ENCODE data around the gene GATC. TPM values are rescaled to one million over a fixed set of nuclear protein-coding genes. Genes with fewer than 3 reads are reported as not detected.

The GATC gene
- total RNA-seq, 2 experiments from 2014 or later: 35.8 to 37.6 TPM

DNA sequence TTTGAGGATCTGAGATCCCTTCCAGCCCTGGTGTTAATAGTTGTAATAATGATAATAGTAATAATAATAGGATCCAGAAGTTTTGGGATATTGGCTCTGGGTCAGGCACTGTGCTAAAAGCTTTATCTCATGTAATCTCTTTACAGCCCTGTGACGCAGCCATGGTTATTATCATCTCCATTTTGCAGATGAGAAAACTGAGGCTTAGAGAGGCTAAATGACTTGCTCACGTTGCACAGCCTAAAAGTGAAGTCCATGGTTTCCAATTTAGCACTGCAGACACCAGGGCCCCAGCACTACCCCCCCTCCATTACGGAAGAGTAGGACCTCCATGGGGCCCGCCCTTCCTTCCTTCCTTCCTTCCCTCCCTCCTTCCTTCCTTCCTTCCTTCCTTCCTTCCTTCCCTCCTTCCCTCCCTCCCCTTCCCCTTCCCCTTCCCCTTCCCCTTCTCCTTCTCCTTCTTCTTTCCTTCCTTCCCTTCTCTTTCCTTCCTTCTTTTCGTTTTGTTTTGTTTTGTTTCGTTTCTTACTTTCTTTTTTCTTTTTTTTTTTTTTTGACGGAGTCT is 23.3 kb upstream of the GATC start:
- BruUV-seq (replicated peaks): no TSS peak
- no peaks in the 10 kb centered on the region for H3K9me2 ChIP-seq (ENCODE audit: insufficient read depth, low read length)
- no peak for DNase-seq (ENCODE audit: low spot score)
- no peak overlapping the region for H3K4me3 ChIP-seq (ENCODE audit: low read depth, low read length, poor library complexity, severe bottlenecking)
- no peak for TF ChIP-seq CTCF (conservative IDR thresholded peaks at IDR 0.05; ENCODE audit: low read length)
- TF ChIP-seq EZH2phosphoT487 (IDR thresholded peaks at IDR 0.05; ENCODE audit: borderline replicate concordance, low read depth, low read length): no peak
- H2AFZ ChIP-seq (ENCODE audit: low read length): no peak overlapping the region
- ChIA-PET POLR2A (interaction anchor here (0.7 kb wide), 1 partner anchor 313 kb away, joined by 4 read pairs; no protein-coding TSS in a partner anchor), CTCF (ENCODE audit: unreplicated experiment) (no interaction called here)
- no peak overlapping the region for H3K27ac ChIP-seq (ENCODE audit: low read depth, low read length, poor library complexity, severe bottlenecking)
- no peaks in the 10 kb centered on the region for H4K20me1 ChIP-seq (ENCODE audit: insufficient read depth, low read length)
- intact Hi-C loops (cut with micrococcal nuclease; ENCODE audit: unreplicated experiment): no loop called here
- no peaks in the 10 kb centered on the region for H3K9me3 ChIP-seq (ENCODE audit: low read length)
- no peak overlapping the region for H3K4me2 ChIP-seq (ENCODE audit: low read length)
- no peaks in the 10 kb centered on the region for H3K4me1 ChIP-seq (ENCODE audit: insufficient read depth, low read length, poor library complexity, severe bottlenecking)
- no peaks in the 10 kb centered on the region for H3K79me2 ChIP-seq (ENCODE audit: insufficient read depth, low read depth, low read length)
- H3K36me3 ChIP-seq (ENCODE audit: insufficient read depth, low read length): no peaks in the 10 kb centered on the region

DNA sequence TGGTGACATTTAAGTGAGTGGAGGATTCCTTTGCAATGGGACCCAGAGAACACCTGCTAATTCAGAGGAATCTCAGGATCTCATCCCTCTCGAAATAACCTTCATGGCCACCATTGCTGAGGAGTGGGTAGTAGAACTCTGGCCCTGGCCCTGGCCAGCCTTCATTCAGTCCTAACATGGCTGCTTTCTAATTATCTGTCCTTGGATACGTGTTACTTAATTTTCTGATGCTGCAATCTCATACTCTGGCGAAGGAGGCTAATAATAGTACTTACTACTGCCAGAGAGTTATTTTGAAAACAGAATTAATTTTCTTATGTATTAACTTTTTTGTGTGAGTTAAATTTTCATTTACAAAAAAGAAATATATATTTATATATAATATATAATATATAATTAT is 20.4 kb upstream of the GATC start:
- ChIA-PET CTCF (ENCODE audit: unreplicated experiment) (no interaction called here), POLR2A (no interaction called here)
- Histone ChIP-seq H3K27ac (ENCODE audit: low read depth, low read length, poor library complexity, severe bottlenecking) (no peak overlapping the region), H3K4me1 (ENCODE audit: insufficient read depth, low read length, poor library complexity, severe bottlenecking) (no peaks in the 10 kb centered on the region), H3K36me3 (ENCODE audit: insufficient read depth, low read length) (no peaks in the 10 kb centered on the region), H2AFZ (ENCODE audit: low read length) (no peak overlapping the region), H3K4me2 (ENCODE audit: low read length) (no peak overlapping the region), H3K4me3 (ENCODE audit: low read depth, low read length, poor library complexity, severe bottlenecking) (no peak overlapping the region), H3K9me3 (ENCODE audit: low read length) (no peaks in the 10 kb centered on the region; the same call in 1 of the 2 replicates), H3K79me2 (ENCODE audit: insufficient read depth, low read depth, low read length) (no peaks in the 10 kb centered on the region), H3K9me2 (ENCODE audit: insufficient read depth, low read length) (no peaks in the 10 kb centered on the region), H4K20me1 (ENCODE audit: insufficient read depth, low read length) (no peaks in the 10 kb centered on the region)
- intact Hi-C loops (cut with micrococcal nuclease; ENCODE audit: unreplicated experiment): no loop called here
- no TSS peak for BruUV-seq (replicated peaks)
- no peak for DNase-seq (ENCODE audit: low spot score)
- TF ChIP-seq EZH2phosphoT487 (IDR thresholded peaks at IDR 0.05; ENCODE audit: borderline replicate concordance, low read depth, low read length) (no peak), CTCF (conservative IDR thresholded peaks at IDR 0.05; ENCODE audit: low read length) (no peak)

DNA sequence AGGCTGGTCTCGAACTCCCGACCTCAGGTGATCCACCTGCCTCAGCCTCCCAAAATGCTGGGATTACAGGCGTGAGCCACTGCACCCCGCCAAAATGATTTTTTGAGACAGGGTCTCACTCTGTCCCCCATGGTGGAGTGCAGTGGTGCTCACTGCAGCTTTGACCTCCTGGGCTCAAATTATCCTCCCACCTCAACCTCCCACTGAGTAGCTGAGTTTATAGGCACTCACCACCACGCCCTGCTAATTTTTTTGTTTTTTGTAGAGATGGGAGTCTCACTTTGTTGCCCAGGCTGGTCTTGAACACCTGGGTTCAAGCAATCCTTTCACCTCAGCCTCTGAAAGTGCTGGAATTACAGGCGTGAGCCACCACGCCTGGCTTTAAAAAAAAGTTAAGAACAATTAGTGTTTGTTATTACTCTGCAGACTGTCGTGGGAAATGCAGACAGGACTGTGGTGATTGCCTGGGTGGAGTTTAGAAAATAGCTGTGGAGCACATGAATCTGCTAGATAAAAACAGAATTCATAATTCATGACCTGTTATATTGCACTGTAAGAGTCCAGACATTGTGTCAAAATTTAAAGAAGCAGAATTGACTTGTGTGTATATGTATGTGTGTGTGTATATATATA is 17.5 kb upstream of the GATC start:
- Histone ChIP-seq H3K4me1 (ENCODE audit: insufficient read depth, low read length, poor library complexity, severe bottlenecking) (peaks cover 6% of the 10 kb centered on the region), H3K9me3 (ENCODE audit: low read length) (peaks cover 5% of the 10 kb centered on the region; the same call in 1 of the 2 replicates), H4K20me1 (ENCODE audit: insufficient read depth, low read length) (no peaks in the 10 kb centered on the region), H3K9me2 (ENCODE audit: insufficient read depth, low read length) (no peaks in the 10 kb centered on the region), H2AFZ (ENCODE audit: low read length) (no peak overlapping the region), H3K79me2 (ENCODE audit: insufficient read depth, low read depth, low read length) (no peaks in the 10 kb centered on the region), H3K4me2 (ENCODE audit: low read length) (no peak overlapping the region), H3K27ac (ENCODE audit: low read depth, low read length, poor library complexity, severe bottlenecking) (no peak overlapping the region), H3K4me3 (ENCODE audit: low read depth, low read length, poor library complexity, severe bottlenecking) (no peak overlapping the region), H3K36me3 (ENCODE audit: insufficient read depth, low read length) (no peaks in the 10 kb centered on the region)
- intact Hi-C loops (cut with micrococcal nuclease; ENCODE audit: unreplicated experiment): no loop called here
- TF ChIP-seq EZH2phosphoT487 (IDR thresholded peaks at IDR 0.05; ENCODE audit: borderline replicate concordance, low read depth, low read length) (no peak), CTCF (conservative IDR thresholded peaks at IDR 0.05; ENCODE audit: low read length) (no peak)
- ChIA-PET POLR2A (interaction anchor here (0.7 kb wide), 1 partner anchor 34 kb away, joined by 3 read pairs; no protein-coding TSS in a partner anchor), CTCF (ENCODE audit: unreplicated experiment) (no interaction called here)
- no TSS peak for BruUV-seq (replicated peaks)
- no peak for DNase-seq (ENCODE audit: low spot score)

All from OCI-LY7 (cell line).